ENCODE measurements around the gene GRM2. TPM values are rescaled to one million over a fixed set of nuclear protein-coding genes. Genes with fewer than 3 reads are reported as not detected.

GRM2 gene
- total and polyA plus RNA-seq, 2 of the 8 experiments (the other 6 are each of a cell fraction or from before 2014, with no cell fraction given) = 3.9 to 10.5 TPM

DNA sequence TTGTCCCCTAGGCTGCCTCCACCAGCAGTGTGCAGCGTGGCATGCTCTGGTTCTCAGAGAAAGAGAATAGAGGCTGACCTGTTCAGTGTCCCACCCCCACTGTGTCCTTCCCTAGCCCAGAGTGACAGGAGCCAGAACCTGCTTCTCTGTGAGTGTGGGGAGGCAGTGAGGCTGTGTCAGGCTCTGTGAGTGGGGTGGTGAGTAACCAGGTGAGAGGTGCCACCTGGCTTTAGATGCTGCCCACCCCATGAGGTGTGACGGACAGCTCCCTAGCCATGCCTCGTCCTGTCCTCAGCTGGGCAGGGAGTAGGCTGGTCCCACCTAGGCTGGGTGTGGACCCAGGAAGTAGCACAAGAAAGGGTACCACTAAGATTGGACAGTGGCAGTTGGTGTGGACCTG lies 29.5 kb upstream of the GRM2 start (continued):
- TF ChIP-seq RAD21 (IDR thresholded peaks at IDR 0.05 in 1 of 2, conservative IDR thresholded peaks at IDR 0.05 in 1 of 2; ENCODE audit: low read depth in 2 of 2, low read length in 2 of 2) (no peak), ASH2L (IDR thresholded peaks at IDR 0.05; ENCODE audit: low read length) (no peak), SP2 (IDR thresholded peaks at IDR 0.05; ENCODE audit: low read length) (no peak), NANOG (IDR thresholded peaks at IDR 0.05; ENCODE audit: insufficient read depth, low read depth, low read length, poor library complexity, severe bottlenecking) (no peak)

Data from H1 (cell line).